K562 (cell line): ENCODE data around the gene COL9A3. TPM values are rescaled to one million over a fixed set of nuclear protein-coding genes. Genes with fewer than 3 reads are reported as not detected.

Experiments used
- ATAC-seq: fragments of 200-7000 bp; cut with Tn5 transposase; 3 replicates; pipeline ENCODE4 v1.9.1; 2020; ENCODE audit warnings: moderate library complexity
- BruUV-seq: library from RNA; stranded (reverse); fragments of 400-500 nt; replicated peaks from 2 replicates; lab custom pipeline; 2021; lab: Mats Ljungman, UMichigan
- CTCF ChIA-PET: fragments of 300-600 bp; formaldehyde crosslinking; extraction: SDS; loops from one replicate; lab custom pipeline; 2021; ENCODE audit warnings: low intra/inter-chr PET ratio; lab: Yijun Ruan, JAX
- POLR2A ChIA-PET: fragments of 300-600, 350-650 bp; sonication (Branson Sonifier 250); formaldehyde crosslinking; extraction: SDS; loops from one replicate; lab custom pipeline; 2021; ENCODE audit warnings: antibody characterized with exemption, inconsistent platforms; lab: Yijun Ruan, JAX
- DNase-seq, 4 experiments: peaks; one replicate each; pipeline versions ENCODE4 v3.0.0 to v3.0.0-alpha.2; 2011 to 2018; ENCODE audit warnings: low spot score in 3 of 4, mixed read lengths in 3 of 4; ENCODE audit errors: extremely low read depth in 1 of 4
- FAIRE-seq: peaks from 2 replicates; lab custom pipeline; 2011; peaks lifted over from hg19 to GRCh38; lab: Jason Lieb, UNC
- H2AFZ ChIP-seq: 2 replicates; pipeline ENCODE4 v1.6.0; 2011; ENCODE audit warnings: low read depth, low read length, control low read depth, inconsistent platforms
- H3K27ac ChIP-seq: fragments of 200-600 bp; 3 replicates; pipeline ENCODE4 v1.8.0; 2011; ENCODE audit warnings: low read depth, mild to moderate bottlenecking, control low read depth, inconsistent platforms, low read length, moderate library complexity, mixed read lengths; ENCODE audit errors: extremely low read depth
- H3K27me3 ChIP-seq, 2 experiments: fragments of 300-600 bp in 1 of 2; 2 replicates in 1 of 2; 3 replicates in 1 of 2; pipeline versions ENCODE4 v1.6.0 to v1.8.0; 2011; ENCODE audit warnings: inconsistent platforms in 2 of 2, low read length in 2 of 2, mild to moderate bottlenecking in 1 of 2, mixed read lengths in 1 of 2, moderate library complexity in 1 of 2; ENCODE audit not compliant: control insufficient read depth in 2 of 2, insufficient read depth in 2 of 2
- H3K36me3 ChIP-seq: fragments of 300-600 bp; 3 replicates; pipeline ENCODE4 v1.8.0; 2011; ENCODE audit warnings: mild to moderate bottlenecking, low read length, inconsistent platforms; ENCODE audit not compliant: control insufficient read depth, insufficient read depth
- H3K4me1 ChIP-seq, 2 experiments: fragments of 200-600 bp in 1 of 2; replicated peaks in 1 of 2; 2 replicates in 1 of 2; 3 replicates in 1 of 2; pipeline versions ENCODE4 v1.5.1 to v1.8.0; 2011; ENCODE audit warnings: inconsistent platforms in 2 of 2, low read length in 2 of 2, mild to moderate bottlenecking in 1 of 2, mixed read lengths in 1 of 2, moderate library complexity in 1 of 2; ENCODE audit not compliant: control insufficient read depth in 2 of 2, insufficient read depth in 2 of 2
- H3K4me2 ChIP-seq: 2 replicates; pipeline ENCODE4 v1.6.1; 2011; ENCODE audit warnings: low read length, control low read depth, inconsistent platforms, mixed read lengths; ENCODE audit not compliant: insufficient read depth
- H3K4me3 ChIP-seq: fragments of 200-600 bp; sonication (generic), shearing (Covaris generic); 2 replicates; pipeline ENCODE4 v1.5.1; 2016; ENCODE audit warnings: control low read depth, inconsistent platforms
- H3K79me2 ChIP-seq: fragments of 200-600 bp; 3 replicates; pipeline ENCODE4 v1.8.0; 2011; ENCODE audit warnings: low read length, inconsistent platforms; ENCODE audit not compliant: control insufficient read depth, insufficient read depth
- H3K9ac ChIP-seq, 2 experiments: 2 replicates each; pipeline versions ENCODE4 v1.6.0 to v1.6.1; 2011; ENCODE audit warnings: low read depth in 2 of 2, low read length in 2 of 2, control low read depth in 1 of 2, inconsistent platforms in 1 of 2, mild to moderate bottlenecking in 1 of 2, mixed read lengths in 1 of 2; ENCODE audit not compliant: insufficient read depth in 1 of 2
- H3K9me1 ChIP-seq: one replicate; pipeline ENCODE4 v1.6.0; 2011; ENCODE audit warnings: inconsistent platforms, mild to moderate bottlenecking, low read length, moderate library complexity; ENCODE audit not compliant: control insufficient read depth, insufficient read depth
- H3K9me3 ChIP-seq: replicated peaks from 2 replicates; pipeline ENCODE4 v1.5.1; 2011; ENCODE audit warnings: low read depth, low read length, inconsistent platforms; ENCODE audit not compliant: control insufficient read depth, insufficient read depth
- H4K20me1 ChIP-seq: replicated peaks from 2 replicates; pipeline ENCODE4 v1.6.1; 2011; ENCODE audit warnings: low read length, inconsistent platforms, mixed read lengths; ENCODE audit not compliant: control insufficient read depth, insufficient read depth
- NCOR1 ChIP-seq: fragments of 450-650 bp; IDR thresholded peaks from 2 replicates; pipeline ENCODE4 v1.6.1; 2016; ENCODE audit warnings: mild to moderate bottlenecking, moderate library complexity
- NFE2L1 ChIP-seq: fragments of 450-650 bp; IDR thresholded peaks from 2 replicates; pipeline ENCODE4 v1.6.1; 2016; ENCODE audit warnings: missing genetic modification characterization, low read depth, mild to moderate bottlenecking, missing compliant biosample characterization, moderate library complexity, borderline replicate concordance
- POLR2G ChIP-seq: fragments of 200-400 bp; formaldehyde crosslinking; IDR thresholded peaks from 2 replicates; pipeline ENCODE4 v1.6.1; 2017; ENCODE audit warnings: low read depth, mild to moderate bottlenecking, antibody characterized with exemption, low read length, moderate library complexity
- ZBTB33 ChIP-seq: sonication (generic); formaldehyde crosslinking; IDR thresholded peaks from 2 replicates; pipeline ENCODE4 v1.8.1; 2023; ENCODE audit warnings: mild to moderate bottlenecking, missing genetic modification reagents
- WGBS: fragments of 100-300 bp; shearing (Covaris generic); methylation state at CpG from one replicate; pipeline ENCODE4 v1.1.6; 2016; ENCODE audit warnings: low coverage, mixed read lengths; ENCODE audit not compliant: insufficient coverage; ENCODE audit errors: missing lambda C conversion rate; 5-methylcytosine and 5-hydroxymethylcytosine counted together
- in situ Hi-C: fragments of 300-500 bp; cut with MboI; formaldehyde crosslinking; loops from 4 replicates; pipeline ENCODE4 v1.15.0; 2018; ENCODE audit warnings: inconsistent platforms, mixed read lengths
- intact Hi-C: fragments of 100-400 bp; cut with micrococcal nuclease; formaldehyde crosslinking; loops from 2 replicates; pipeline ENCODE4 v1.14.2; 2022
- polyA plus RNA-seq, 8 experiments: library from polyadenylated mRNA; depleted of rRNA in 4 of 8; stranded (reverse) in 5 of 8; unstranded in 3 of 8; fragments of >200 nt; fragmentation: Nextera tagmentation in 2 of 8; fragmentation: Illumina TruSeq in 1 of 8; extraction: Ambion mirVana in 2 of 8; extraction: Trizol in 1 of 8; gene quantifications; 2 replicates each; pipeline versions ENCODE4 v1.2.1 to v1.2.3, GENCODE V29; 2011 to 2014; ENCODE audit warnings: inconsistent platforms in 1 of 8, missing spikeins in 1 of 8
- total RNA-seq, 7 experiments: library from RNA; depleted of rRNA in 6 of 7; stranded (reverse); fragments of >200 nt in 6 of 7; fragmentation: Illumina TruSeq in 2 of 7; extraction: Trizol in 2 of 7; gene quantifications; 2 replicates each; pipeline versions ENCODE4 v1.2.1 to v1.2.3, GENCODE V29; 2011 to 2021; ENCODE audit warnings: low replicate concordance in 1 of 7

COL9A3 gene
- total and polyA plus RNA-seq, 9 of the 15 experiments (the other 6 are each of a cell fraction or from before 2014, with no cell fraction given) = 0.14 to 3.6 (median 0.88) TPM; not detected in 1

DNA sequence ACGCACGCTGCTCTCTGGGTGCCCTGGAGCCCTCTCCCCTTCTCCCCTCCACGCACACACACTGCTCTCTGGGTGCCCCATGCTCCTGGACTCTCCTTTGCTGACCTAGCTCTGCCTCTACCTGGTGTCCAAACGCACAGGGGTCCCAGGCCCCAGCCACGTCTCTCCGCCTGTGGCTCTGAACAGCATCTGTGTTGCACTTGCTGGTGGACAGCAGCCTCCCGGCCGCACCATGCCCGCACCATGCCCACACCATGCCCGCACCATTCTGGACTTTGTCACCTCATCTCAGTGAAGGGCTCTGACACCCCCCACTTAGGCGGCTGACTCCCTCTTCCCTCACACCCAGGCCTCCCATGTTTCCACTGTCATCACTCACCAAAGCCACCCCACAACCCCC lies 23.0 kb downstream of the COL9A3 start:
- in situ Hi-C loops (no loop called here), intact Hi-C loops (no loop called here)
- Histone ChIP-seq H3K9me3 (no peaks in the 10 kb centered on the region), H2AFZ (no peak overlapping the region), H3K9me1 (no peaks in the 10 kb centered on the region), H3K27me3 (peaks cover 0 to 9% of the 10 kb centered on the region in 2 experiments; a peak in 2 of 5 replicates), H3K4me1 (peaks cover 6 to 37% of the 10 kb centered on the region in 2 experiments; a peak in 4 of 5 replicates), H3K4me3 (no peak overlapping the region), H3K36me3 (no peaks in the 10 kb centered on the region), H3K4me2 (no peak overlapping the region), H3K27ac (no peak overlapping the region), H4K20me1 (no peaks in the 10 kb centered on the region), H3K79me2 (no peaks in the 10 kb centered on the region), H3K9ac (peak overlapping the region in 1 of 2 experiments; percentile 10; a peak in 1 of 4 replicates)
- FAIRE-seq (no peak), ATAC-seq (no peak), DNase-seq (no peak)
- no TSS peak for BruUV-seq
- 56% methylated on average over 11 of the region's 11 CpGs for WGBS
- TF ChIP-seq NCOR1 (no peak), POLR2G (0 out of 2 replicates have a peak, but pooled peaks have one; percentile 4)
- POLR2A ChIA-PET = interaction anchor here (1.0 kb wide), 1 partner anchor 11 kb away, joined by 4 read pairs; no protein-coding TSS in a partner anchor
- CTCF ChIA-PET = no interaction called here

- Histone ChIP-seq H3K9me3 (no peaks in the 10 kb centered on the region), H3K9ac (no peak overlapping the region), H3K4me3 (no peak overlapping the region), H3K9me1 (no peaks in the 10 kb centered on the region), H3K4me2 (no peak overlapping the region), H2AFZ (no peak overlapping the region), H3K27me3 (peaks cover 0 to 9% of the 10 kb centered on the region in 2 experiments; a peak in 1 of 5 replicates), H3K4me1 (peaks cover 6 to 34% of the 10 kb centered on the region in 2 experiments; a peak in 4 of 5 replicates), H3K27ac (no peak overlapping the region), H3K36me3 (peaks cover 4% of the 10 kb centered on the region; the same call in 1 of the 3 replicates), H3K79me2 (no peaks in the 10 kb centered on the region), H4K20me1 (no peaks in the 10 kb centered on the region)
- FAIRE-seq = no peak
- no peak for ATAC-seq
- BruUV-seq = no TSS peak
- TF ChIP-seq ZBTB33 (0 out of 2 replicates have a peak, but pooled peaks have one; percentile 53), NFE2L1 (tag) (no peak), POLR2G (0 out of 2 replicates have a peak, but pooled peaks have one; percentile 18)
- POLR2A ChIA-PET = interaction anchor here (1.0 kb wide), 1 partner anchor 10 kb away, joined by 4 read pairs; no protein-coding TSS in a partner anchor
- in situ Hi-C loops (no loop called here), intact Hi-C loops (no loop called here)
- WGBS = 72% methylated on average over 32 of the region's 45 CpGs
- CTCF ChIA-PET = no interaction called here
- no peak for DNase-seq
Observed at GRCh38 chr20:62840244-62841197, 23.7 kb downstream of the COL9A3 start.
